Measurements from ENCODE around the gene LGI4.
"Not testable (repeated sequence)": the region's sequence is repeated elsewhere in the genome, so short reads cannot be mapped to it uniquely, and the experiment has no call there.

LGI4 gene

GRCh38 chr19:35160629-35161433 is 26.0 kb upstream of the LGI4 start:
- DNase-seq: no peak
- ATAC-seq: no peak

GRCh38 chr19:35159606-35160005 is 24.7 kb upstream of the LGI4 start:
- ATAC-seq (no peak), DNase-seq (no peak)

DNA sequence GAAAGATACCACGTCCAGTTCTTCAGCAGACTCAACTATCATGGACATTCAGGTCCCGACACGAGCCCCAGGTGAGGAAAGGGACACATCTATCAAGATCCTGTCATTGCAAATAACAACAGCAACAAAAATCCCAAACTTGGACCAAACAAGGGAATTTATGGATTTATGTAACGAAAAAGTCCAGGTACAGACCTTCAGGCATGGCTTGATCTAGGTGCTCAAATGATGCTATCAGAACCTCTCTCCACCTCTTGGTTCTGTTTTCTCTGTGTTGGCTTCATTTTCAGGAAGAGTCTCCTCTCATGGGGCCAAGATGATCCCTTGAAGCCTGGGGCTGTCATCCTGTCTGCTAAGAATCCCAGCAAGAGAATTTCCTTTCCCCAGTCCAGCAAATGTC is 22.6 kb upstream of the LGI4 start:
- ATAC-seq (no peak), DNase-seq (no peak)

GRCh38 chr19:35156673-35157014 is 21.8 kb upstream of the LGI4 start:
- DNase-seq (no peak), ATAC-seq (no peak)

GRCh38 chr19:35155981-35156672 is 21.3 kb upstream of the LGI4 start:
- ATAC-seq (no peak), DNase-seq (no peak)

DNA sequence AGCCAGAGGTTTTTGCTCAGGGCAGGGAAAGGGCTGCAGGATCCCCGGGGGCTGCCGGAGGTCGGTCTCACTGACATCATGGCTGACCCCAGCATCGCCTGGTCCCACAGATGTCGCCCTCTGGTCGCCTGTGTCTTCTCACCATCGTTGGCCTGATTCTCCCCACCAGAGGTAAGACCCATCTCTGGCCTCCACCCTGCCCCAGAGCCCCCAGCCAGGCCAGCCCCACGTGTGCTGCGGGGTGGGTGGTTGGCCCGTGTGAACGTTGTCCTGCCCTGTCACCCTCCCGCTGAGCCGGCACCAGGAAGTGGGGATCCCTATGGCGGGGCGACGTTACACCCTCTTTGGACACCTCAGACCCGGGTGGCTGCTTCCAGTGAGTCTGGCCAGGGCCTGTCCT is 20.6 kb upstream of the LGI4 start:
- peak; percentile 50 for DNase-seq
- ATAC-seq: peak; percentile 30

DNA sequence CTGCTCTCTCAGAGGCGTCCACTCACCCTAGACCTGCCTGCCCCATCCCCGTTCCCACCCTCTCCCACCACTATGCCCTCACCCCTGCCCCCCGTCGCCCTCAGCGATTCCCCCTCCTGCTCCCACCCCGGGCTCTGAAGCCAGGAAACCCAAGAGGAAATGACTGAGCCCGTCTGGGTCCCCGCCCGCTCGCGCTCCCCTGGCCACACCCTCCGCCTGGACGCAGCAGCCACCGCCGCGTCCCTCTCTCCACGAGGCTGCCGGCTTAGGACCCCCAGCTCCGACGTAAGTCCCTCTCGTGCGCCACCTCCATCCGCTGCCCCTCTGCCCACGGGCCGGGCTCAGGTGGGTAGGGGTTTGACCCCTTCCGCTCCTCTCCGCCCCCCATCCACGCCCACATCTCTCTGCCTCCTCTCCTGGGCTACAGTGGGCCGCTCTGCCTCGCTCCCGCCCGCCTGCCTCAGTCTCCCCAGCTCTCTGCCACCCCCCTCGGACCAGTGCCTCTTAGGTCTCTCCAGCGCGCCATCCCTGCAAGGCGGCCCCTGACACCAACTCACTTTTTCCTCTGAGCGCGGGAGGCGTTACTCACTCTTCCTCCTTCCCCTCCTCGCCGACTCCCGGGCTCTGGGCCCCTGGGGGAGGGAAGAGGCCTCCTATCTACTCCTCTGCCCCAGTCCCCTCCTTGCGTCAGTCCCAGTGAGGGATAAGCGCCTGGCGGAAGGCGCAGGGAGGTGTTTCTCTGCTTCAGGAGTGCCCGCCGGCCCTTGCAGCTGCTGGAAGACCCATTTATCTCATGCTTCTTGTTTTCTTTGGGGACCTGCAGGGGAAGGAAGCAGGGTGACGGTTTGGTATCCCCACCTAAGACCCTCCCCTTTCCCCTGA is 19.9 kb upstream of the LGI4 start, which contains the start of gene FXYD5:
Gene FXYD5, plus strand, starts transcription at position 211 of the 882 bp plus-strand sequence. CDS start 816 bp downstream, outside the sequence.
- DNase-seq (peak; percentile 88), ATAC-seq (peak; percentile 89)

DNA sequence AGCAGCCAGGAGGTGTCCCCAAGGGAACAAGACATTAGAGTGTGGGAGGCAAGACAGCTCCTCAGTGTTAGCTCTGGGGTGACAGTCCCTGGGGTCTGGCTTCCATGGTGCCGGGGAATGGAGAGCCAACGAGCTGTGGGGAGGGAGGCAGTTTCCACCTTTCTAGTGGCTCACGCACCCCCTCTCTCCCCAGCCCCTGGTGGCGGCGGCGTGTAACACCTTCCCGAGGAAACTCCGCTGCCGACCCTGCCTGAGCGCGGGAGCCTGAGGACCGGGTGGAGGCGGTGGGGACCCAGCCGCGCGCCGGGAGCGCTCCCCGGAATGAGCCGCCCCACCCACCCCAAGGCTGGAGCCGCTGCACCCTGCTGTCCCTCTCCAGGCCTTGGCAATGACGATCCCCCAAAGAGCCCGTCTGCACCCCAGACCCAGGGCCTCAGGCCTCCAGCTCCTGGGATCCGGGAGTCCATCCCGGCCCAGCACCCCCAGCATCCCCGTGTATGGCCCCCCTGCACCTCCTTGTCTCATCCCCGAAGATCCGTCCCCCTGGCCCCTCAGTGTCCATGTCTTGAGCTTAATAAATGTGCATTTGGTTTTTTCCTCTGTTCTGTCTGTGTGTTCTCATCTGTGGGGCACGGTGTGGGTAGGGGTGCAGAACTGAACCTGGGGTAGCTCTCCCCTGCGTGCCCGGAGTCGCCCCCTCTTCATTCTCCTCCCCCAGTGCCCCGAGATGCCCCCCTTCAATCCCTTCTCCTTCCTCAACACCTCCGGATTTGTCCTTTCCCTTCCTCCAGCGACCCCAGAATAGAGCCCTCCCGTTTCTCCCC is 19.1 kb upstream of the LGI4 start:
- ATAC-seq: peak; percentile 36
- peak; percentile 84 for DNase-seq

GRCh38 chr19:35153129-35153522 is 18.3 kb upstream of the LGI4 start:
- not testable (repeated sequence) for DNase-seq, ATAC-seq

- ATAC-seq (no peak), DNase-seq (no peak)
Measured at GRCh38 chr19:35151273-35152065, 16.6 kb upstream of the LGI4 start.

DNA sequence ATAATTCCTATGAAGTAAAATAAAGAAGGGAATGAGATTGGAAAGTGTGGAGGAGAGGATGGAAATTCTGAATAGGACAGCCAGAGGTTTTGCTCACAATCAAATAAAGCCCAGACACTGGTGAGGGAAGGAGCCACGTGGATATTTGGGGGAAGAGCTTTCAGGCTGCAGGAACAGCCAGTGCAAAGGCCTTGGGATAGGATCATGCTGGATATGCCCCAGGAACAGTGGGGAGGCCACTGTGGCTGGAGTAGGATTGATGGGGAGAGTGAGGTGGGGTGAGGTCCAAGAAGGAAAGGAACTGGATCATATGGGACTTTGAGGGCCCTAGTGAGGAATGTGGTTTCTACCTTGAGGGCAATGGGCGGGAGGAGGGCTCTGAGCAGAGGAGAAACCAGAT is 15.6 kb upstream of the LGI4 start:
- no peak for ATAC-seq
- DNase-seq: no peak

DNA sequence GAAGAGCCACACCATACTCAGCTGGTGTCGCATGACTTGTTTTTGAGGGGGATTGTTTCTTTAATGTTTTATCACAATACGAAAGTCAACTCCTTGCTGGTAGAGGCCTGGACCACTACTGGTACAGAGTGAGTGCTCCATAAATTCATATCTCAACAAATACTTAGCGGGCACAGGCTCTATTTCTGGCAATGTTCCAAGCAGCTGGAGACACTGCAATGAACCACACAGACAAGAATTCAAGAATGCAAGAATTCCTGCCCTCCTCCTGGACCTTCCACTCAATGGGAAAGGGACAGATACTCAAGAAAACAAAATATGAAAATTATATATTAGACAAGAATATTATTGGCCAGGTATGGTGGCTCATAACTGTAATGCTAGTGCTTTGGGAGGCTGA is 14.6 kb upstream of the LGI4 start:
- ATAC-seq (no peak), DNase-seq (no peak)

DNA sequence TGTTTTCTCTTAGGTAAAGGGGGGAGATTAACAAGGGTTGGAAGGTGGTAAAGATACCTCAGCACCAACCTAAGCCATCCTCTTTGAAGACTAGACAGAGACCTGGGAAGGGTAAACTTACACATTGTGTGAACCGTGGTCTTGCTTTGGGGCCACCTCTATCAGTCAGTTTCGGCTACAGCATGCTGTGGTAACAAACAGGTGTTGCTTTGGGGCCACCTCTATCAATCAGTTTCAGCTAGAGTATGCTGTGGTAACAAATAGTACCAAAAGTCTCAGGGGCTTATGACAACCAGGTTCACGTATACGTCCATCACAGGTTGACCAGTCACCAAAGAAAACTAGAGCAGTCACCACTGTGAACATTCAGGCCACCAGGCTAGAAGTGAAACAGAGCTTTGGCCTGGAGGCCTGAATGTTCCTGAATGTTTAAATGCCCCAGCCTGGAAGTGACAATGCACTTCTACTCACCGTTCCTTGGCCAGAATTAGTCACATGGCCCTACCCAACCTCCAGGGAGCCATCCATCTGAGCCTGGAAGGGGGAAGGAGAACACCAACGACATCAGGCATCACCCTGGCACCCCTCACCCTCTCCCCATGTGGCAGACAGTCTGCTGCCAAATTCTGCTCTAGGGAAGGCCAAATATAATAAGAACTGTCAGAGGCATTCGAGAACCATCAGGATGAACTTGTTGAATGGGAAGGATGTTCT is 12.0 kb upstream of the LGI4 start:
- ATAC-seq (no peak), DNase-seq (no peak)

DNA sequence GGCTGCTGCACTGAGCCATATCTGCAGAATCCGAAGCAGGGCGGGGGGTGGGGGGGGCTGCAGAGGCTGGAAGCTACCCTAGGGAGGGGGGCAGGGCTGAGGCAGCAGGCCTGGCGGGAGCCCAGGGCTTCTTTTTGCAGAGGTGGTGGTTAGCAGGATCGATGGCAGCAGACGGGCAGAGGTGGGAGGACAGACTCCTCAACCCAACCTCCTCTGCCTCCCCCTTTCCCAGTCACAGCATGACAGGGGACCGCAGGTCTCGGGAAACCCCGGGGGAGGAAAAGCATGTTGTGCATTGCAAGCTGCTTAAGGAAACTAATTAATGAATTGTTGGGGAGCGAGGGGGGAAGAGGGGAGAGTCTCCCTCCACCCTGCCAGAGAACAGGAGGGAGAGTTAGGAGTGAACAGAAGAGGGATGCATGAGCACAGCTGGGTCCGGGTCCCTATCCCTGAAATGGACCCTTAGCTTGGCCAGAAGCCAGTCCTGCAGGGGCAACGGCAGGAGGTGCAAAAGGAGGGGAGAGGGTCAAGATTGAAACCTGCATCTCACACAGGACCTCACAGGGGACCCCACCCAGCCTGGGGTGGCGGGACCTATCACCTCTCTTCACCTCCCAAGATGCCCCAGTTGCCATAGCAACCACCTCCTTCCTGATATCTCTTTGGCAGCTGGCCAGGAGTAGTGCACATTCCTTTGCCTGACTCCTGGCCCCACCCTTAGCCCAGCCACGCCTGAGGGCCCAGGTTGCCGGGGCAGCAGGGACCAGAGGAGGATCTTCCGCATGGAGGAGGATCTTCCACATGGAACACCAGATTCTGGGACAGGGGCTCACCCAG is 10.0 kb upstream of the LGI4 start:
- DNase-seq (no peak), ATAC-seq (no peak)

DNA sequence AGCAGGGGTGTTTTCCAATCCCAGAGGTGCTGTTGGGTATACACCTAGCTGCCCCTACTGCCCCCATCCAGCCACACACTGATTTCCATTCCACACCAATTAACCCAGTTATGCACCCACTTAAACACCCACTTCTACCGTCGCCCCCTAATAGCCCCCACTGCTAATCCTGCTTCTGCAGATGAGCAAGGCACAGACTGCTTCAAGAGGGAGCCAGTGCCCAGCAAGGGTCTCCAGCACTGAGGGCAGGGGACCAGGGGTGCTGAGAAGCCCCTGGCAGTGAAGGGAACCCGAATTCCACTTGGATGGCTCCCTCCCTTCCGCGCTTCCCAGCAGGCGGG is 9.4 kb upstream of the LGI4 start:
- ATAC-seq: no peak

DNA sequence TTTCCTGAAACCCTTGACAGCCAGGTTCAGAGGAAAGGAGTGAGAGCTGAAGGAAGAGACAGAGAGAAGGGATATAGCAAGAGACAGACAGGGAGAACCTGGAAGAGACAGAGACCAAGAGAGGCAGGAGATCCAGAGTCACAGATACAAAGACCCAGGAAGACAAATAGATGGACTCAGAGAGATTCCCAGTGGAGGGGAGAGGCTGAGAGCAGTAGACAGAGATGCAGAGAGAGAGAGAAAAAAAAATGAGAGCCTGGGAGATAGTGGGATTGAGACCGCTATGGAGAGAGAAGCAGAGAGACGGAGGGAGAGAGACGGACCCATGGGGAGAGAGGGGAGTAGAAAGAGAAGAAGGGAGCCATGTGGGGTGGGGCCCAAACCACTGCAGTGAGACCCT is 9.0 kb upstream of the LGI4 start:
- DNase-seq (no peak), ATAC-seq (no peak)

More for the DNA sequence above, 9.4 kb upstream of the LGI4 start:
- no peak for DNase-seq

DNA sequence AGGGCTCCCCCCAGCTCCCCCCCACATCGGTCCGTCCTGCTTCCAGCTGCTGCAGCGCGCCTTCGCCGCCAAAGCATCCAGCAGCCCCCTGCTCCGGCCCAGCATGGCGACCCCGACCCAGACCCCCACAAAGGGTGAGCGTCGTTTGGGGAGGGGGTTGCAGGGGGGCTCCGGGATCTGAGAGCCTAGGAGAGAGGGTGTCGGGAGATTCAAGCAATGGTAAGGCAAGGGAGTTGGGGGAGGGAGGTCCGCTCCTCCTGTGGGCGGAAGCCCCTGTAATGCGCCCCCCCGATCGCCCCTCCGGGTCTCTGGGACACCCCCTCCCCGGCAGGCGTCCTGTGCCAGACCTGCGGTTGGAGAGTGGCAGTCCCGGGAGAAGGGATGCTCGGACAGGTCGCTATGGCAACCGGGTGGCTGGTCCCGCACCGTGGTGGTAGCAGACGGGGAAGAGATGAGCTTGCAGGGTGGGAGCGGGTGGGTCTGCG is 8.4 kb upstream of the LGI4 start, which contains the start of gene FXYD7:
Gene FXYD7, plus strand, starts transcription at position 25 of the 485 bp plus-strand sequence. Its CDS starts 79 bp downstream, at position 104.
- no peak for ATAC-seq
- peak; percentile 28 for DNase-seq

DNA sequence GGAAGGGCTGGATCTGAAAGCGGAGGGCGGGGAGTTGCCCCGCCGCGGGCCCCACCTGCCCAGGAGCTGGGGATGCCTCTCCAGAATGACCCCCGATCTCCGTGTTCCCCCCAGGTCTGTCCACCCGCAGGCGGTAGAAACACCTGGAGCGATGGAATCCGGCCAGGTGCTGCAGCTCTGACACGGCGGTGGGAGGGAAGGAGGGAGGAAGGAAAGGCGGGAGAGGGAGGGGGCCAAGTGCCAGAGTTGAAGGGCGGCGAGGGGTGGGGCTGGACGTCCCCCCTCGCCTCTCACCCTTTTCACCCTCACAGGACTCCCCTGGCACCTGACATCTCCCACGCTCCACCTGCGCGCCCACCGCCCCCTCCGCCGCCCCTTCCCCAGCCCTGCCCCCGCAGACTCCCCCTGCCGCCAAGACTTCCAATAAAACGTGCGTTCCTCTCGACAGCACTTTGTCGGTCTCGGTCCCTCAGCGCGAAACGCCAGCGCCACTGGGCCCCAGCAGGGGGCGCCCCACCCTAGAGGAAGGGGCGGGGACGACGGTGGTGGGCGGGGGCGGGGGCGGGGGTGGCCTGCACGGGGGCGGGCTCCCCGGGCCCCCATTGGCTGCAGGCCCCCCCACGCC is 7.9 kb upstream of the LGI4 start:
- ATAC-seq (no peak), DNase-seq (peak; percentile 79)
